Measurements from ENCODE around the gene MTCL1. TPM values are rescaled to one million over a fixed set of nuclear protein-coding genes. Genes with fewer than 3 reads are reported as not detected.

The MTCL1 gene
- total and polyA plus RNA-seq, 4 donors: 0.65 to 5.4 (median 1.4) TPM

DNA sequence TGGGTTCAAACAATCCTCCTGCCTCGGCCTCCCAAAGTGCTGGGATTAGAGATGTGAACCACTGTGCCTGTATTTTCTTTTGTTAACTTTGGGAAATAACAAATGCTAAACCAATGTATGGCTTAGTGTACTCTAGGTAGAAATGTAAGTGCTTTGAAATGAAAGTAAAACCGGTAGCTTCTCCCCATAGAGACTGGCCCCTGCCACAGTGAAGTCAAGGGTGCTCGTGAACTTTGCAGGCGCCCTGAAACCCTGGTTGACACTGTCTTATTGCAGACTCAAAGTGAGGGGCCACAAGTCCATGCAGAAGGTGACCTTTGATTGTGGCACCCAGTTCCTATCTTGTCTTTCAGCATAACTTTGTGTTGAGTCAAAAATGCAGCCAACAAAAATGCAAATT lies 24.2 kb upstream of the MTCL1 start:
- WGBS: 94% methylated on average over 4 of the region's 4 CpGs
- no peaks in the 10 kb centered on the region for H3K9me3 ChIP-seq (ENCODE audit: control insufficient read depth in 4 of 4, low read length in 3 of 4)
- H3K9ac ChIP-seq (ENCODE audit: low read depth in 1 of 2, low read length in 2 of 2): no peak overlapping the region
- no peaks in the 10 kb centered on the region for H3K4me1 ChIP-seq (ENCODE audit: control insufficient read depth in 4 of 4, insufficient read depth in 4 of 4, low read length in 3 of 4)
- H3K27ac ChIP-seq (ENCODE audit: low read depth in 1 of 2, low read length in 2 of 2): no peak overlapping the region
- no peak overlapping the region for H3K4me3 ChIP-seq (ENCODE audit: low read depth in 1 of 3, low read length in 3 of 3)
- peak; percentile 29 for DNase-seq (ENCODE audit: low spot score)
- no peaks in the 10 kb centered on the region for H3K36me3 ChIP-seq (ENCODE audit: control insufficient read depth in 4 of 4, insufficient read depth in 3 of 4, low read depth in 1 of 4, low read length in 3 of 4)
- H3K27me3 ChIP-seq (ENCODE audit: control insufficient read depth in 4 of 4, insufficient read depth in 4 of 4, low read length in 3 of 4): no peaks in the 10 kb centered on the region
- no peak for TF ChIP-seq SP1 (IDR thresholded peaks at IDR 0.05)
- TF ChIP-seq HNF4G (IDR thresholded peaks at IDR 0.05): no peak
- no peak for TF ChIP-seq RAD21 (IDR thresholded peaks at IDR 0.05)
- no peak for TF ChIP-seq TAF1 (conservative IDR thresholded peaks at IDR 0.05)
- TF ChIP-seq GABPA (IDR thresholded peaks at IDR 0.05 in 1 of 2, conservative IDR thresholded peaks at IDR 0.05 in 1 of 2): no peak
- TF ChIP-seq, protein P1, sequence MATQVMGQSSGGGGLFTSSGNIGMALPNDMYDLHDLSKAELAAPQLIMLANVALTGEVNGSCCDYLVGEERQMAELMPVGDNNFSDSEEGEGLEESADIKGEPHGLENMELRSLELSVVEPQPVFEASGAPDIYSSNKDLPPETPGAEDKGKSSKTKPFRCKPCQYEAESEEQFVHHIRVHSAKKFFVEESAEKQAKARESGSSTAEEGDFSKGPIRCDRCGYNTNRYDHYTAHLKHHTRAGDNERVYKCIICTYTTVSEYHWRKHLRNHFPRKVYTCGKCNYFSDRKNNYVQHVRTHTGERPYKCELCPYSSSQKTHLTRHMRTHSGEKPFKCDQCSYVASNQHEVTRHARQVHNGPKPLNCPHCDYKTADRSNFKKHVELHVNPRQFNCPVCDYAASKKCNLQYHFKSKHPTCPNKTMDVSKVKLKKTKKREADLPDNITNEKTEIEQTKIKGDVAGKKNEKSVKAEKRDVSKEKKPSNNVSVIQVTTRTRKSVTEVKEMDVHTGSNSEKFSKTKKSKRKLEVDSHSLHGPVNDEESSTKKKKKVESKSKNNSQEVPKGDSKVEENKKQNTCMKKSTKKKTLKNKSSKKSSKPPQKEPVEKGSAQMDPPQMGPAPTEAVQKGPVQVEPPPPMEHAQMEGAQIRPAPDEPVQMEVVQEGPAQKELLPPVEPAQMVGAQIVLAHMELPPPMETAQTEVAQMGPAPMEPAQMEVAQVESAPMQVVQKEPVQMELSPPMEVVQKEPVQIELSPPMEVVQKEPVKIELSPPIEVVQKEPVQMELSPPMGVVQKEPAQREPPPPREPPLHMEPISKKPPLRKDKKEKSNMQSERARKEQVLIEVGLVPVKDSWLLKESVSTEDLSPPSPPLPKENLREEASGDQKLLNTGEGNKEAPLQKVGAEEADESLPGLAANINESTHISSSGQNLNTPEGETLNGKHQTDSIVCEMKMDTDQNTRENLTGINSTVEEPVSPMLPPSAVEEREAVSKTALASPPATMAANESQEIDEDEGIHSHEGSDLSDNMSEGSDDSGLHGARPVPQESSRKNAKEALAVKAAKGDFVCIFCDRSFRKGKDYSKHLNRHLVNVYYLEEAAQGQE (IDR thresholded peaks at IDR 0.05): no peak
- TF ChIP-seq, protein P2, sequence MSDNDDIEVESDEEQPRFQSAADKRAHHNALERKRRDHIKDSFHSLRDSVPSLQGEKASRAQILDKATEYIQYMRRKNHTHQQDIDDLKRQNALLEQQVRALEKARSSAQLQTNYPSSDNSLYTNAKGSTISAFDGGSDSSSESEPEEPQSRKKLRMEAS (IDR thresholded peaks at IDR 0.05): no peak
- no peak for TF ChIP-seq NR2F2 (IDR thresholded peaks at IDR 0.05)
- no peak for TF ChIP-seq FOXA2 (IDR thresholded peaks at IDR 0.05)
- no peak for TF ChIP-seq EGR1 (IDR thresholded peaks at IDR 0.05; ENCODE audit: low read depth in 2 of 2)
- TF ChIP-seq, protein P3, sequence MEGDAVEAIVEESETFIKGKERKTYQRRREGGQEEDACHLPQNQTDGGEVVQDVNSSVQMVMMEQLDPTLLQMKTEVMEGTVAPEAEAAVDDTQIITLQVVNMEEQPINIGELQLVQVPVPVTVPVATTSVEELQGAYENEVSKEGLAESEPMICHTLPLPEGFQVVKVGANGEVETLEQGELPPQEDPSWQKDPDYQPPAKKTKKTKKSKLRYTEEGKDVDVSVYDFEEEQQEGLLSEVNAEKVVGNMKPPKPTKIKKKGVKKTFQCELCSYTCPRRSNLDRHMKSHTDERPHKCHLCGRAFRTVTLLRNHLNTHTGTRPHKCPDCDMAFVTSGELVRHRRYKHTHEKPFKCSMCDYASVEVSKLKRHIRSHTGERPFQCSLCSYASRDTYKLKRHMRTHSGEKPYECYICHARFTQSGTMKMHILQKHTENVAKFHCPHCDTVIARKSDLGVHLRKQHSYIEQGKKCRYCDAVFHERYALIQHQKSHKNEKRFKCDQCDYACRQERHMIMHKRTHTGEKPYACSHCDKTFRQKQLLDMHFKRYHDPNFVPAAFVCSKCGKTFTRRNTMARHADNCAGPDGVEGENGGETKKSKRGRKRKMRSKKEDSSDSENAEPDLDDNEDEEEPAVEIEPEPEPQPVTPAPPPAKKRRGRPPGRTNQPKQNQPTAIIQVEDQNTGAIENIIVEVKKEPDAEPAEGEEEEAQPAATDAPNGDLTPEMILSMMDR (IDR thresholded peaks at IDR 0.05; ENCODE audit: low read depth, low read length, missing input control): no peak
- TF ChIP-seq FOXA1 (IDR thresholded peaks at IDR 0.05): no peak
- no peak for TF ChIP-seq YY1 (IDR thresholded peaks at IDR 0.05)
- TF ChIP-seq HNF4A (conservative IDR thresholded peaks at IDR 0.05): no peak
- TF ChIP-seq RXRA (IDR thresholded peaks at IDR 0.05): no peak
- TF ChIP-seq JUND (IDR thresholded peaks at IDR 0.05): no peak
- no peak for TF ChIP-seq ZBTB33 (IDR thresholded peaks at IDR 0.05)
- TF ChIP-seq, protein P4, sequence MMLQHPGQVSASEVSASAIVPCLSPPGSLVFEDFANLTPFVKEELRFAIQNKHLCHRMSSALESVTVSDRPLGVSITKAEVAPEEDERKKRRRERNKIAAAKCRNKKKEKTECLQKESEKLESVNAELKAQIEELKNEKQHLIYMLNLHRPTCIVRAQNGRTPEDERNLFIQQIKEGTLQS (IDR thresholded peaks at IDR 0.05): no peak
